Measurements from ENCODE around the gene MAEA. TPM values are rescaled to one million over a fixed set of nuclear protein-coding genes. Genes with fewer than 3 reads are reported as not detected.
A peak's percentile ranks its signal among the peaks of the same experiment; 100 is the strongest.

The MAEA gene
- total RNA-seq (ENCODE audit: unreplicated experiment): 68.2 TPM
- long read RNA-seq, transcript MAEA-202 (9 exons, 2,222 nt): major isoform, 84 of 98 reads
- long read RNA-seq, partial matches to known transcripts: 2 of 98 reads
- long read RNA-seq, other reads (novel, unspliced or antisense): 4 of 98 reads

- H3K4me3 Mint-ChIP-seq (ENCODE audit: unreplicated experiment): peak within 1 kb of the TSS; percentile 96
- H3K9me3 Mint-ChIP-seq (ENCODE audit: unreplicated experiment): peaks cover 5% of the 10 kb centered on the region
- peaks cover 13% of the 10 kb centered on the region for H3K36me3 Mint-ChIP-seq (ENCODE audit: low read depth, unreplicated experiment)
- no peak for TF ChIP-seq CTCF (IDR thresholded peaks at IDR 0.05; ENCODE audit: unreplicated experiment)
- H3K4me1 Mint-ChIP-seq (ENCODE audit: unreplicated experiment): peaks cover 13% of the 10 kb centered on the region
- peak; percentile 97 for DNase-seq (ENCODE audit: low spot score)
- peaks cover 12% of the 10 kb centered on the region for H3K27me3 Mint-ChIP-seq (ENCODE audit: unreplicated experiment)
- H3K27ac Mint-ChIP-seq (ENCODE audit: unreplicated experiment): peak within 1 kb of the TSS; percentile 72
Observed at GRCh38 chr4:1289207-1290164, at the start of gene MAEA. Gene MAEA (plus strand): TSS chr4:1289891. CDS start chr4:1289914, 23 bp downstream.

DNA sequence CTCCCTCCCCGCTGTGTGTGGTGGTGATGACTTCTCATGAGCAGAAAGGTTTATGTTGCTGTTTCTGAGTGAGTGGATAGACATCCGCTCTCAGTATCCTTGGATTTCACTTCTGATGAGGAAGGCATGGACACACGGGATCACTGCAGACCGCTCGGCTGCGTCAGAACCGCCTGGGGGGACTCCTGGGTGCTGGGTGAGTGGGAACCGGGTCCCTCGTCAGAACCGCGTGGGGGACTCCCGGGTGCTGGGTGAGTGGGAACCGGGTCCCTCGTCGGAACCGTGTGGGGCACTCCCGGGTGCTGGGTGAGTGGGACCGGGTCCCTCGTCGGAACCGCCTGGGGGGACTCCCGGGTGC, 49.8 kb upstream of the MAEA start:
- Mint-ChIP-seq H3K4me3 (ENCODE audit: unreplicated experiment) (no peak overlapping the region), H3K27ac (ENCODE audit: unreplicated experiment) (no peak overlapping the region), H3K36me3 (ENCODE audit: low read depth, unreplicated experiment) (peaks cover 19% of the 10 kb centered on the region), H3K9me3 (ENCODE audit: unreplicated experiment) (no peaks in the 10 kb centered on the region), H3K4me1 (ENCODE audit: unreplicated experiment) (peaks cover 9% of the 10 kb centered on the region), H3K27me3 (ENCODE audit: unreplicated experiment) (peaks cover 8% of the 10 kb centered on the region)
- TF ChIP-seq CTCF (IDR thresholded peaks at IDR 0.05; ENCODE audit: unreplicated experiment): no peak
- DNase-seq (ENCODE audit: low spot score): no peak

- no peaks in the 10 kb centered on the region for H3K9me3 Mint-ChIP-seq (ENCODE audit: unreplicated experiment)
- H3K27me3 Mint-ChIP-seq (ENCODE audit: unreplicated experiment): peaks cover 8% of the 10 kb centered on the region
- H3K27ac Mint-ChIP-seq (ENCODE audit: unreplicated experiment): no peak overlapping the region
- H3K36me3 Mint-ChIP-seq (ENCODE audit: low read depth, unreplicated experiment): peaks cover 12% of the 10 kb centered on the region
- no peak for TF ChIP-seq CTCF (IDR thresholded peaks at IDR 0.05; ENCODE audit: unreplicated experiment)
- H3K4me1 Mint-ChIP-seq (ENCODE audit: unreplicated experiment): peaks cover 14% of the 10 kb centered on the region
- DNase-seq (ENCODE audit: low spot score): no peak
- H3K4me3 Mint-ChIP-seq (ENCODE audit: unreplicated experiment): peak overlapping the region; percentile 11
Observed at GRCh38 chr4:1240721-1241465, 48.8 kb upstream of the MAEA start.

DNA sequence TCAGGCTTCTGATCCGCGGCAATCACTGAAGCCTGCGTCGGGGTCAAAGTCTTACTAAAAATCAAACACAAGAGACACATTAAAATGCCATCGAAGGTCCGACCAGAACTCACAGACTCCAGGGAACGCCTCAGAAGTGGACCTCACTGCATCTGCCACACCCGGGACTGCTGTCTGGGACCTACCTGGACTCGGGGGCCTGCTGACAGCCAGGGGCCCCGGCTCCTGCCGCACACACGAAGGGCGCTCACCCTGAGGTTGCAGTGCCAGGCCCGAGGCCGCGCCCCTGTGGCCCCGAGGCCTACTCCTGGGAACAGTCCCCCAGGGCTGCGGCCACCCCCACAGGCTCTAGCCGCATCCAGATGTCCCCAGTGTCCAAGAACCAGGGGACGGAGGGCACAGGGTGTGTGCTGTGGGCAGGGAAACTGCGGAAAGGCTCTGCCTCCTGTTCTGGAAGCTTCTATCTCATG, 48.2 kb upstream of the MAEA start:
- TF ChIP-seq CTCF (IDR thresholded peaks at IDR 0.05; ENCODE audit: unreplicated experiment): no peak
- Mint-ChIP-seq H3K27ac (ENCODE audit: unreplicated experiment) (no peak overlapping the region), H3K36me3 (ENCODE audit: low read depth, unreplicated experiment) (peaks cover 12% of the 10 kb centered on the region), H3K4me3 (ENCODE audit: unreplicated experiment) (peak overlapping the region; percentile 11), H3K4me1 (ENCODE audit: unreplicated experiment) (peaks cover 20% of the 10 kb centered on the region), H3K27me3 (ENCODE audit: unreplicated experiment) (peaks cover 10% of the 10 kb centered on the region), H3K9me3 (ENCODE audit: unreplicated experiment) (no peaks in the 10 kb centered on the region)
- DNase-seq (ENCODE audit: low spot score): no peak
